ENCODE data around the gene SPART.

- TF ChIP-seq CTCF (conservative IDR thresholded peaks at IDR 0.05 in 1 of 2, IDR thresholded peaks at IDR 0.05 in 1 of 2; ENCODE audit: low read depth in 1 of 2, low read length in 2 of 2) (no peak), EZH2 (IDR thresholded peaks at IDR 0.05; ENCODE audit: low read length, missing control alignments) (no peak)
Measured at GRCh38 chr13:36358175-36358718, 12.1 kb upstream of the SPART start.
